Measurements from ENCODE around the gene CST7.
"Not testable (repeated sequence)": the region's sequence is repeated elsewhere in the genome, so short reads cannot be mapped to it uniquely, and the experiment has no call there.

Gene CST7

GRCh38 chr20:24929867-24930723 is 19.0 kb upstream of the CST7 start:
- not testable (repeated sequence) for DNase-seq (ENCODE audit: low spot score)

GRCh38 chr20:24930724-24931688 is 18.1 kb upstream of the CST7 start:
- not testable (repeated sequence) for DNase-seq (ENCODE audit: low spot score)

DNA sequence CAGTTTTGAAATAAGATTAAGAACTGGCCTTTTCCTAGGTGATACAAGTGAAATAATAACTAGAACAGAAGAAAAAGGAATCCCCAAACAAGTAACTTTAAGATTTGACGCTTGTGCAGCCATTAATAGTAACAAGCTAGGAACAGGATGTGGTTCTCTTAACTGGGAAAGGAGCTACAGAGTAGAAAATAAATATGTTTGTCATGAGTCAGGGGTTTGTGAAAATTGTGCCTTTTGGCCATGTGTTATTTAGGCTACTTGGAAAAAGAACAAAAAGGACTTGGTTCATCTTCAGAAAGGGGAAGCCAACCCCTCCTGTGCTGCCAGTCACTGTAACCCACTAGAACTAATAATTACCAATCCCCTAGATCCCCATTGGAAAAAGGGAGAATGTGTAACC is 17.2 kb upstream of the CST7 start:
- not testable (repeated sequence) for DNase-seq (ENCODE audit: low spot score)

- no peak for DNase-seq (ENCODE audit: low spot score)
These were observed 15.7 kb upstream of the CST7 start for GRCh38 chr20:24933266-24933908.

DNA sequence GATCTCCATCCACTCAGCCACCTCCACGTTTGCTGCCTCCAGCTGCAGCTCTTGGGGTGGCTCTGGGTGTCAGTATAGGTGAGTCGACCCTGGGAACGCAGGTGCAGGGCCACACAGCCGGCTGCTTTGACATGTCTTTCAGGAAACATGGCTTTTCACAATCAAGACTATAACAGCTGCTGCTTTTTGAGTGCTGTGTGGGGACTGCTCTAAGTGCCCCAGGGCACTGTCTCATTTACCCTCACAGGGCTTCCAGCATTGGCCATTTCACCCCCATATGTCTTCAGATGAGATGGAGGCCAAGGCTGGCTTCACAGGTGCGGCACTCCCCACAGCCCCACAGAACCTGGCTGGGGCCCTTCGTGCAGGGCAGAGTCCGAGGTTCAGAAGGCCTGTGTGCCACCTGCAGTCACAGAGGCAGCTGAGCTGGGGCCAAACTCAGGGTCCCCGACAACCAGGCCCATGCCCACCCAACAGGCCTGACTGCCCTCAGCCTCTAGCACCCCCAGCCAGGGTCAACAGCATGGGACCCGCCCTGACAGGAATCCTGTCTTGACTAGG is 14.9 kb upstream of the CST7 start:
- DNase-seq (ENCODE audit: low spot score), result no peak

- no peak for DNase-seq (ENCODE audit: low spot score)
These were observed 14.4 kb upstream of the CST7 start for GRCh38 chr20:24934716-24935115.

GRCh38 chr20:24935140-24935539 is 13.9 kb upstream of the CST7 start:
- peak; percentile 40 for DNase-seq (ENCODE audit: low spot score)

- peak; percentile 36 for DNase-seq (ENCODE audit: low spot score)
These were observed 13.1 kb upstream of the CST7 start for GRCh38 chr20:24935766-24936525.

DNA sequence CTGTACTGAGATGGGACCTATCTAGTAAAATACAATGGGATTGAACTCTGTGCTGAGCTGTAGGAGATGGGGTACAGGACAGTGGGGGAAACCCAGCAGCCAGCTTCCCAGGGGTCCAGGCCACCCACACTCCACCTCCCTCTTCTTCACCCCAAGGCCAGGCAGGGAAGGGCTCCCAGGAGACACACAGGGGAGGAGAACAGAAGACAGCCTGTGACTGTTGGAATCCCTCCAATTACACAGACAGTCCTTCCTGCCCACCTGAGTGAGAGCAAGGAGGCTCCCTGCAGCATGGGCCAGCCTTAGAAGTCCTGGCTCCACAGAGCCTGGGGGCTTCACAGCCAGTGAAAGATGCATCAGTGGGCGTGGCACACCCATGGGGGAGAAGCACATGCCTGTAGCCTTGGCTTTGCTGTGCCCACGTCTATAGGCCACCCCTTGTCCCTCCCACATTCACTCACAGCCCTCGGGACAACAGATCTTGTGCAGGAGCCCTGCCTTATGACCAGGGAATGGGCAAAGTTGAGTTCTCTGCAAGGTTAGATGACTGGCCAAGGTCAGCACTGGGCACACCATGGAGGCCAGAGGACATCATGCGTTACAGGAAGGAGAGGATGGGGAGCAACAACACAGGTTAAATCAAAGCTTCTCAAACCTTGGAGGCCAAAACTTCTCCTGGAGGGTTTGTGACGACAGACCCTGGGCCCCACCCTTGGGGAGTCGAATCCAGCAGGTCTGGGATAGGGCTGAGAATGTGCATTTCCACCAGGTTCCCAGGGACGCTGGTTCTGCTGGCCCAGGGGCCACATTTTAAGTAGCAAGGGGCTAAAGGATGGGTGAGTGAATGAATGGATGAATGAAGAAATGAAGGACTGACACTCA is 12.3 kb upstream of the CST7 start:
- DNase-seq (ENCODE audit: low spot score), result peak; percentile 34

DNA sequence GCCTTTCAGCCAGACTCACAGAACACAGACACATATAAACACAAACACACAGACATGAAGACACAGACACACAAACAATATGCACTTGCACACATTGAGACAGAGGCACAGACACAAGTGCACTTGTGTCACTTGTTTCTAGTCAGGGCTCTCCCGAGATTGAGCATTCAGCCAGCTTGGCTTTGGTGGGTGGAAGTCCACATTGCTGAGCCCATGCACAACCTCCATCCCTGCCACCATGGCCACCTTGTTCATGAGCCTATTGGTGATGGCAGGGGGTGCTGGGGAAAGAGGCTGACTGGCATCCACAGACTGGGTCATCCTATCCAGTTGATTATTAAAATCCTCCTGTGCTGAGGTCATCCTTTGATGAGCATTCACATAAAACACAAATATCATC is 11.5 kb upstream of the CST7 start:
- DNase-seq (ENCODE audit: low spot score), result no peak

DNA sequence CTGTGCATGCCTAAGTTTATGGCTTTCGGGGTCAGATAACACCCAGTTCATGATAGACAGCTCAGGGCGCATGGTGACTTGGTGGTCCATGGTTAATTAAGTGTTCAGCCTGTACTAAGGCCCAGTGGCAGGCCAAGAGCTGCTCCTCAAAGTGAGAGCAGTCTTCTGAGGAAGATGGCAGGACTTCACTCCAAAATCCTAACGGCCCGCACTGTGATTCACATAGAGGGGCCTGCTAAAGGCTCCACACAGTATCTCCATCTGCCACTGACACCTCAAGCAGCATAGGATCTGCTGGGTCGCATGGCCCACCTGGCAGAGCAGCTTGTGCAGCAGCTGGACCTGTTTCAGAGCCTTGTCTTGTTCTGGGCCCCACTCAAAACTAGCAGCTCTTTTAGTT is 10.6 kb upstream of the CST7 start:
- no peak for DNase-seq (ENCODE audit: low spot score)

- no peak for DNase-seq (ENCODE audit: low spot score)
These were observed 10.0 kb upstream of the CST7 start for GRCh38 chr20:24939036-24939435.

DNA sequence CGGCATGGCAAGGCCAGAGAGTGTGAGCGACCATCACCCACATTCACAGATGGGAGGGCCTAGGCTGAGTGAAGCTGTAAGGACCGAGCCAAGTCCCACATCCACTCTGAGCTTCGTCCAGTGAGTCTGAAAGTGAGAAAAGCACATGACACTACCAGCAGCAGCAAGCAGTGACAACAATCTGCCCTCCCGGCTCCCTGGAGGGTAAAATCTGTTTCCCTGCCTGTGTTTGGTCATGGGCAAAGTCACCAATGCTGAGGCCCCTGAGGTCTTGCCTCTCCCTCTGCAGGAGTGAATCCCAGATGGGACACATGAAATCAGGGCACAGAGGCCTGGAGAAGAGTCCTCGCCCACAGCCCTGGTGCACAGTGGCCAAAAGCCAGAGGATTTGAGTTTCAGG is 6.4 kb upstream of the CST7 start:
- DNase-seq (ENCODE audit: low spot score), result no peak

DNA sequence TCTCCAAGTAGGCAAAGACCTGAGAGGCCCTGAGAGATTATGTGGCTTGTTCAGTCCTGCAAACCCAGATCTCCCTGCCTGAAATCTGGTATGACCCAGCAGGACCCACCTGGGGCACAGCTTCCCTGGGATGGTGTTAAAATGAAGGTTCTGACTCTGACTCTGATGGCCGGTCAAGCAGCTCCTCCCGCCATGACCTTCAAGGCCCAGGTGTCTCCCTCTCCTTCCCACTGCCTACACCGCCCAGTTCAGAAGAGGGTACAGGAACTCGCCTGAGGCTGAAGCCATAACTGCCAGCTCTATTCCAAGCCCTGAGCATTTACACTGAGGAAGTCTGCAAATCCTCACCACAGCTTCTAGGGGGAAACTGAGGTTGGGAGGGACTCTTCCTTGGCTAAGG is 5.9 kb upstream of the CST7 start:
- no peak for DNase-seq (ENCODE audit: low spot score)

- no peak for DNase-seq (ENCODE audit: low spot score)
These were observed 5.3 kb upstream of the CST7 start for GRCh38 chr20:24943731-24944130.

DNA sequence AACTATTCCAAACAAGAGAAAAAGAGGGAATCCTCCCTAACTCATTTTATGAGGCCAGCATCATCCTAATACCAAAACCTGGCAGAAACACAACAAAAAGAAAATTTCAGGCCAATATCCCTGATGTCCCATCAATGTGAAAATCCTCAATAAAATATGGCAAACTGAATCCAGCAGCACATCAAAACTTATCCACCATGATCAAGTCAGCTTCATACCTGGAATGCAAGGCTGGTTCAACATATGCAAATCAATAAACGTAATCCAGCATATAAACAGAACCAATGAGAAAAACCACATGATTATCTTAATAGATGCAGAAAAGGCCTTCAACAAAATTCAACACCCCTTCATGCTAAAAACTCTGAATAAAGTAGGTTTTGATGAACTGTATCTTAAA is 2.7 kb upstream of the CST7 start:
- DNase-seq (ENCODE audit: low spot score), result not testable (repeated sequence)

DNA sequence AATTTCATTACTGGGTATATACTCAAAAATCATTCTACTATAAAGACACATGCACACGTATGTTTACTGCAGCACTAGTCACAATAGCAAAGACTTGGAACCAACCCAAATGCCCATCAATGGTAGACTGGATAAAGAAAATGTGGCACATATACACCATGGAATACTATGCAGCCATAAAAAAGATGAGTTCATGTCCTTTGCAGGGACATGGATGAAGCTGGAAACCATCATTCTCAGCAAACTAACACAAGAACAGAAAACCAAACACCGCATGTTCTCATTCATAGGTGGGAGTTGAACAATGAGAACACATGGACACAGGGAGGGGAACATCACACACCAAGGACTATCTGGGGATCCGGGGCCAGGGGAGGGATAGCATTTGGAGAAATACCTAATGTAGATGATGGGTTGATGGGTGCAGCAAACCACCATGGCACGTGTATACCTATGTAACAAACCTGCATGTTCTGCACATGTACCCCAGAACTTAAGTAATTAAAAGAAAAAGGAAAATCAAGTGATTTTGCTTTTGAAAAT is 602 bp upstream of the CST7 start:
- DNase-seq (ENCODE audit: low spot score), result not testable (repeated sequence)

- peak; percentile 28 for DNase-seq (ENCODE audit: low spot score)
These were observed 673 bp downstream of the CST7 start for GRCh38 chr20:24949756-24950127.

DNA sequence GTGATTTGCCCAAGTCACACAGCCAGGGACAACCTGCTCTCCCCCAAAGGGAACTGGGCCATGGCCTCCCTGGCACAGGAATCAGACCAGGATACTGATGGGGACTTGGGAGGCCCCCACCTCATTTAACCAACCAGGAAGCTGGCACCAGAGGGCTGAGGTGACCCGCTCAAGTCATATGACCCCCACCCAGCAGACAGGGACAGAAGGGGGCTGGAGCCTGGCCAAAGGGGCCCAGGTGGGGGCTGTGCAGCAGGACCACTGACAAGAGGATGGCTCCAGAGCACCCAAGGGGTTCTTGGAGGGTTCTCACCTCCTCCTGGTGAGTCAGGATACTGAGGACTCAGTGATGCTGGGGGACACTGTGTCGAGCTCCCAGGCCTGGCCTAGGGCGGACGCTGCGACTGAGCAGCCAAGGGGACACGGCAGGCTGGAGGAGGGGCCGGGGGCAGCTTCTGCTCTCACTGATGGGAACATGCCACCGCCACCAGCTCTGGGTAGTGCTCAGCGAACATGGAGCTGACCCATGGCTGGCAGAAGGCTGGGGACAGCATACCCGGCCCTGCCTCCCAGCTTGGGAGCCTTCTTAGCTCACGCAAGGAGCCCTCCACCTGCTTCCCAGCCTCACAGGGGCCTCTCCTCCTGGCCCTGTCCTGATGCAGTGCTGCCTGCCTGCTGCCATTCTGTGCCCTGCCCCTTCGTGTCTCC is 1.2 kb downstream of the CST7 start:
- peak; percentile 47 for DNase-seq (ENCODE audit: low spot score)

Measured in left forelimb (tissue), 1 donor.